T-helper 2 cell treated with Interferon-gamma antibody and Interleukin-4, amounts not matched to agents 5 μg/mL and 100 μg/mL, for 36 hours (primary cell): ENCODE results near the gene PDPK1.
"Not testable (repeated sequence)": the region's sequence is repeated elsewhere in the genome, so short reads cannot be mapped to it uniquely, and the experiment has no call there.

ENCODE experiments used
- DNase-seq: peaks from one replicate; pipeline ENCODE4 v3.0.0; 2021; ENCODE audit warnings: low spot score
- H3K27ac Mint-ChIP-seq: one replicate; pipeline ENCODE4 v1.8.0; 2021; ENCODE audit warnings: mild to moderate bottlenecking, mixed read lengths
- H3K27me3 Mint-ChIP-seq: one replicate; pipeline ENCODE4 v1.8.0; 2021; ENCODE audit warnings: low read depth, mixed read lengths
- H3K36me3 Mint-ChIP-seq: one replicate; pipeline ENCODE4 v1.8.0; 2021; ENCODE audit warnings: low read depth, mixed read lengths
- H3K4me1 Mint-ChIP-seq: one replicate; pipeline ENCODE4 v1.8.0; 2021; ENCODE audit warnings: low read depth, mixed read lengths
- H3K4me3 Mint-ChIP-seq: one replicate; pipeline ENCODE4 v1.8.0; 2022; ENCODE audit warnings: mild to moderate bottlenecking, moderate library complexity, mixed read lengths
- H3K9me3 Mint-ChIP-seq: one replicate; pipeline ENCODE4 v1.8.0; 2021; ENCODE audit warnings: mixed read lengths

PDPK1 gene

DNA sequence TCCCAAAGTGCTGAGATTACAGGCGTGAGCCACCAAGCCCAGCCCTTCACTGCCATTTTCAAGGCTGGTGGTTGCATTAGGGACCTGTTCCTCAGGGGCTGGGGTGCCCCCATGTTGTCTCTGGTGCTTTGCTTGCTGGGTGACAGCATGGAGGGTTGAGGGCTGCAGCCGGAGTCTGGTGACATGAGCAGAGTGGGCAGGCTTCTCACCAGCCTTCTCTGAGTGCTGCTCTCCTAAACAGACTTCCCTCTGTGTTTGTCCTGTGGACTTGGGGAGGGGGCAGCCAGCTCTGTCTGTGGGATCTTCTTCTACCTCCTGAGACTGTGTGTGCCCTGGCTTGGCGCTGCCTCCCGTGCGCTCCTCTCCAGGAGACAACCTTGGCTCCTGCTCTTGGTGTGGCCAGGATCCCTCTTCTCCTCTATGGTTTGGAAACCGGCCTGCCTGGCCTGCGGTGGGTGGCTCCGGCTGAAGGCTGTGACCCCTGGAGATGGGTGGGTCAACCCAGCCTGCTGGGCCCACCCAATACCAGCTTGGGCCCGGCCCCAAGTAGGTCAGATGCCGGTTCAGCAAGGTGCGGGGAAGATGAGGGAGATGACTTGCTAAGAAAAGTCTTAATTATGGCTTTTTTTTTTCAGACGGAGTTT, 72.1 kb downstream of the PDPK1 start:
- DNase-seq = no peak
- H3K4me3 Mint-ChIP-seq = no peak overlapping the region
- H3K9me3 Mint-ChIP-seq = no peaks in the 10 kb centered on the region
- H3K27me3 Mint-ChIP-seq = no peaks in the 10 kb centered on the region
- H3K4me1 Mint-ChIP-seq = peaks cover 12% of the 10 kb centered on the region
- no peak overlapping the region for H3K27ac Mint-ChIP-seq
- H3K36me3 Mint-ChIP-seq = peaks cover 13% of the 10 kb centered on the region

DNA sequence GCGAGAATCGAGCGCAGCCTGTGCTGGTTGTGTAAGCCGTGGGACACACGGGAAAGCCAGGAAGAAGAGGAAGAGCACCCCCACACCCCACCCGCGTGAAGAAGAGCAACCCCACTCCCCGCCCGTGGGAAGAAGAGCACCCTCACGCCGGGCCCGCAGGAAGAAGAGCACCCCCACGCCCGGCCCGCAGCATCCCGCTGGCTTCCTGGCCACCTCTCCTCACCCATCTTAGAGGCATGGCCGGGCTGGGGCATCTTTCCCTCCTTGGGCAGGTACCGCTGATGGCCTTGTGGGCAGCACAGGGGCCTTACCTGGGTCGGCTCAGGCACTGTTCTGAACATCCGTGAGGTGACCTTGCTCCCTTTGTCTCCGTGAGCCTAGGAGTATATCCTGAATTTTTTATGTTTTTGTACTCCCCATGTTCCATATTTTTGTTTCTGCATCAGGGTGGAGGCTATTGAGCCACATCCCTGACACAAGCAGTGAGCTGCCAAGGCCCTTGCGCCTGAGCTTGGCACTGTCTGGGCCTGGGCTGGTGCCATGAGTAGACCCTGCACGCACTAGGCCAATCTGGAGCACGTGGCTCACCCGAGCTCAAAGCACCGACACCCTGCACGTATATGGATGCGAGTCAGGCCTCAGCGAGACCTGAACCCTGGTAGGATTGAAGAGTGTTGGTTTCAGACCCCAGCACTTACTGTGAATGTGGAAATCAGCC, 73.1 kb downstream of the PDPK1 start:
- Mint-ChIP-seq H3K4me1 (peaks cover 7% of the 10 kb centered on the region), H3K36me3 (peaks cover 9% of the 10 kb centered on the region), H3K27me3 (no peaks in the 10 kb centered on the region), H3K4me3 (no peak overlapping the region), H3K9me3 (no peaks in the 10 kb centered on the region), H3K27ac (peak overlapping the region; percentile 52)
- no peak for DNase-seq

DNA sequence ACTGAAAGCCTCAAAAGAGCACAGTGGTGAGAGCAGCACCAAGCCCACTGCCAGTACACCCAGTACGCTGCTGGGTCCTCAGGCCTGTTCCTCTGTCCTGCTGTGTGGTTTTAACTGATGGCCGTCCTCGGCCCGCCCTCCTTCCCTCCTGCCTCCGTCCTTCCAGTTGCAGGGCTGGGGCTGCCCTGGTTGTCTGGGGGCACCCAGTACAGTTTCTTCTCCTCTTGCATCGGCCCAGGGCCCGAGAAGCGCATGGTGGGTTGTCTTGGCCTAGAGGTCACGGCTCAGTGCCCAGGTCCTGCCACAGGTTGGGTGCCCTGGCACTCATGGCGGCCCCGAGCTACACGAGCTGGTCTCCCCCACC, 73.7 kb downstream of the PDPK1 start:
- no peak for DNase-seq
- H3K4me1 Mint-ChIP-seq = peaks cover 7% of the 10 kb centered on the region
- no peak overlapping the region for H3K27ac Mint-ChIP-seq
- no peaks in the 10 kb centered on the region for H3K27me3 Mint-ChIP-seq
- H3K36me3 Mint-ChIP-seq = peaks cover 9% of the 10 kb centered on the region
- no peaks in the 10 kb centered on the region for H3K9me3 Mint-ChIP-seq
- no peak overlapping the region for H3K4me3 Mint-ChIP-seq

DNA sequence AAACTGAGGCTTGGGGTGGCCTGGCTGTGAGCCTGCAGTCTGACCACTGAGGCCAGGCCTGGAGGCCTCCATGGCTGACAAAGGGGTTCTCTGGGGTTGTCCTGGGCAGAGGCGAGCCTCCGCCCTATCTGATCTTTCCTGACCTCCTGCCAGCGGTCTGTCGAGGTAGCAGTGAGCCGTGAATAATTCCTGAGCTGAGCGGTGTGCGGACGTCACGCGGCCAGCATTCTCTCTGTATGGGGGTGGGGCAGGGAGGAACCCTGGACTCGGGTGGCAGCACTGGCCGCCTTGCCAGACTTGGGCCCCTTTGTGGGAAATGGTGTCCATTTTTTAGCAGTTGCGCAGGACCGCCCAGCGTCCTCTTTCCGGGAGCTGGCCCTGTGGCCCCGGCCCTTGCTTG, 74.1 kb downstream of the PDPK1 start:
- H3K4me1 Mint-ChIP-seq, H3K27ac Mint-ChIP-seq, H3K9me3 Mint-ChIP-seq, H3K4me3 Mint-ChIP-seq, H3K36me3 Mint-ChIP-seq, H3K27me3 Mint-ChIP-seq, DNase-seq: not testable (repeated sequence)

DNA sequence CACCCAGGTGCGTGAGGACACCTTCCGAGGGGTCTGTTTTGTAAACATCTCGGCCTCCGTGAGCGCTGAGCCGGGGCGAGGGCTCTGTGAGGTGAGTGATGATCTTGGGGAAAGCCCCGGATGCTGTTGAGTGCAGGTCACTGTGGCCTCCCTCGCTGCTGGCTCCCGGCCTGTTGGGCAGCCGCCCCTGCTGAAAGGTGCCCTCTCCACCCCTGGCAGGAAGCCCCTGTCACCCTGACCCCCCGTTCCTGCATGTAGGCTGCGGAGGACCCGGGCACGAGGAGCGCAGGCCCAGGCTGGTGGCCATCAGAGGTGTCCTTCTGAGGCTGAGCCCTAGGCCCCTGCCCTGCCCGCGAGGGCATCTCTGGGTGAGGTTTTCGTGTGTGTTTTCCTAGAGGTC, 75.4 kb downstream of the PDPK1 start:
- not testable (repeated sequence) for H3K36me3 Mint-ChIP-seq, H3K9me3 Mint-ChIP-seq, DNase-seq, H3K4me1 Mint-ChIP-seq, H3K27me3 Mint-ChIP-seq, H3K27ac Mint-ChIP-seq, H3K4me3 Mint-ChIP-seq

DNA sequence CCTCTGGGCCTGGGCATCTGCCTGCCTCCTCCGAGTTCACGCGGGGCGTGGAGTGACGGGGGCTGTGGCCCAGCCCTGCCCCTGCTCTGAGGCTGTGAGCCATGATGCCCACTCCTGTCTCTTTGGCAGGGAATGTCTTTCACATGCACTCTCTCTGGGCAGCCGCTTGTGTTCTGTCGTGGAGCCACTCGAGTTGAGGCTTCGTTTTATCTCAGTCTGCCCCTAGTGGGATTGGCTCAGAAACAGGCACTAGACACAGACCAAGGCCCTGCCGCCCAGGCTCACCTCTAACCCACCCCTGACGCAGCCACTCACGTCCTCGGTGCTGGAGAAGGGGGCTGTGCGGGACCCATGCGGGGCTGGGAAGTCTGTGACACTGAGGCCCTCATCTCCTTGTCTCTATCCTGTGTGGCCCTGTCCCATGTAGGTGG, 77.0 kb downstream of the PDPK1 start:
- no peak for DNase-seq

DNA sequence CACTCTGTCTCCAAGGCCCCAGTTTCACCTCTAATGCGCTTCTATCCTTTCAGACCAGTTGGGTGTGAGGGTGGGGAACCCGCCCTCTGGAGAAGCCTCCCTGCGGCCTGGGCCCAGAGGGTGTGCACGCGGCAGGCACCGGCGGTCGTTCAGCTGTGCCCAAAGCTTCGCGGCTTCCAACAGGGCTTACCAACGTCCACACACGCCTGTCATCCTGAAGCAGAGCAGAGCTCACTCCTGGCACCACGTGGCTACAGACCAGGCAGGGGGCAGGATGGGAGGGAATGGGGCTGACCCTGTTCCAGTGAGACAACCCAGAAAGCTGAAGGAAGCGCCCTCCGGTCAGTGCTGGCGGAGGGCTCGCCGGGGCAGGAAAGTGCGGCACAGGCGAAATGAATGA, 81.1 kb downstream of the PDPK1 start:
- H3K4me1 Mint-ChIP-seq, H3K36me3 Mint-ChIP-seq, H3K9me3 Mint-ChIP-seq, DNase-seq, H3K27ac Mint-ChIP-seq, H3K27me3 Mint-ChIP-seq, H3K4me3 Mint-ChIP-seq: not testable (repeated sequence)

More for the DNA sequence above, 77.0 kb downstream of the PDPK1 start:
- no peaks in the 10 kb centered on the region for H3K9me3 Mint-ChIP-seq
- H3K27me3 Mint-ChIP-seq = no peaks in the 10 kb centered on the region
- H3K36me3 Mint-ChIP-seq = peaks cover 9% of the 10 kb centered on the region
- no peaks in the 10 kb centered on the region for H3K4me1 Mint-ChIP-seq
- H3K27ac Mint-ChIP-seq = no peak overlapping the region
- H3K4me3 Mint-ChIP-seq = no peak overlapping the region

DNA sequence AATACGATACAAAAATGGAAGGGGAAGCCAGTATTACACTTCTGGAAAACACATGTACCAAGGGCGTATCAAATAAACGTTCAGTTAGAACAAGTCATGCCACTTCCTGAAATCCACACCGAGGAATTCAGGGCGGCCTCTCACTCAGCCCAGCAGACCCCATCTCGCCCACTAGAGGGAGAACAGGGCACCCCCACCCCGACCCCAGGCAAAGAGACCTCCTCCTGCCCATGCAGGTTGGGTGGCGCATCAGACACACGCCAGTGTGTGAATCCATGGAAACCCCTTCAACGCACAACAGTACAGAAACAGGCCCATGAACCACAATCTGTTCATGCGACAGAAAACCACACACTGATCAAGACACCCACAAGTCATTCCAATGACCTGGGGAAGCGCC, 81.8 kb downstream of the PDPK1 start:
- not testable (repeated sequence) for DNase-seq, H3K36me3 Mint-ChIP-seq, H3K27ac Mint-ChIP-seq, H3K4me1 Mint-ChIP-seq, H3K27me3 Mint-ChIP-seq, H3K9me3 Mint-ChIP-seq, H3K4me3 Mint-ChIP-seq

DNA sequence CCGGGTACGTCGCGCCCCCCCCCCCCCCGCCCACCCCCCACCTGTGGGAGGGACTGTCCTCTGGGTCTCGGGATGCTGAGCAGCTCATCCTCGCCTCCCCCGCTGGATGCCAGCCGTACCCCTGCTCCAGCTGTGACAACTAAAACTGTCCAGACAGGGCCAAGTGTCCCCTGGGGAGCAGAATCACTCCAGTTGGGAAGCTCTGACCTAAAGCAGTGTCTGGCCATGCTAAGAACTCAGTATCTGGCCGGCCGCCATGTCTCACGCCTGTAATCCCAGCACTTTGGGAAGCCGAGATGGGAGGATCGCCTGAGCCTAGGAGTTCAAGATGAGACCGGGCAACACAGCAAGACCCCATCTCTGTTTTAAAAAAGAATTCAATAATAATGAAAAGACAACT, 83.0 kb downstream of the PDPK1 start:
- H3K27ac Mint-ChIP-seq, H3K9me3 Mint-ChIP-seq, H3K4me3 Mint-ChIP-seq, H3K36me3 Mint-ChIP-seq, H3K4me1 Mint-ChIP-seq, H3K27me3 Mint-ChIP-seq, DNase-seq: not testable (repeated sequence)

DNA sequence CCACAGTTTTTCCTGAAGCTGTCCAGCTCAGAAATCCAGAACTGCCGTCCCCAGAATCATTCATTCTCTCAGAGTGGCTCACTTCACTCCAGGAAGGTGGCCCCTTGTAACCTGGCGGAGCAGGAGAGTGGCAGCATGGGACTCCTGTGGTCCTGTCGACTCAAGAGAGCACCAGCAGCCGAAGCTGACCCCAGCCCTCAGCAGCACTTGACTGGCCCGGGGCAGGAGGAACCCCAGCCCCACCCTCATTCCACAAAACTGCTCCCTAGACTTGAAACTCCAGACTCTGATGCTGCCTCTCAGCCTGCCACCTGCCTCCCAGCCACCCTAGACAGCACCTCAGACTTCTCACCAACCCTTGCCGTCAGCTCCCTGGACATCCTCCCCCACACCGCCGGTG, 83.6 kb downstream of the PDPK1 start:
- not testable (repeated sequence) for H3K9me3 Mint-ChIP-seq, H3K36me3 Mint-ChIP-seq, DNase-seq, H3K4me3 Mint-ChIP-seq, H3K27ac Mint-ChIP-seq, H3K4me1 Mint-ChIP-seq, H3K27me3 Mint-ChIP-seq

DNA sequence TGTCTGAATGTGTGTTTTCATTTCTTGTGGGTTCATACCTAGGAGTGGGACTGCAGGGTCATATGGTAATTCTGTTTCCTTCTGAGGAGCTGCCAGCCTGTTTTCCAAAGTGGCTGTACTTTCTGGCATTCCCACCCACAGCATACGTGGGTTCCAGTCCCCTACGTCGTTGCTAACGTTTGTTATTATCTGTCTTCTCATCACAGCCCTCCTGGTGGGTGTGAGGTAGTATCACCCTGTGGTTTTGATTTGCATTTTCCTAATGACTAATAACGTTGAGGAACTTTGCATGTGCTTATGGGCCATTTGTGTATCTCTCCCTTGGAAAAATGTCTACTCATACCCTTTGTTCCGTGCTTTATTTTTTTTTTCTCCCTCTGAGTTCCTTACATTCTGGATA, 89.3 kb downstream of the PDPK1 start:
- not testable (repeated sequence) for H3K4me1 Mint-ChIP-seq, H3K27me3 Mint-ChIP-seq, H3K27ac Mint-ChIP-seq, H3K9me3 Mint-ChIP-seq, H3K36me3 Mint-ChIP-seq, H3K4me3 Mint-ChIP-seq, DNase-seq

DNA sequence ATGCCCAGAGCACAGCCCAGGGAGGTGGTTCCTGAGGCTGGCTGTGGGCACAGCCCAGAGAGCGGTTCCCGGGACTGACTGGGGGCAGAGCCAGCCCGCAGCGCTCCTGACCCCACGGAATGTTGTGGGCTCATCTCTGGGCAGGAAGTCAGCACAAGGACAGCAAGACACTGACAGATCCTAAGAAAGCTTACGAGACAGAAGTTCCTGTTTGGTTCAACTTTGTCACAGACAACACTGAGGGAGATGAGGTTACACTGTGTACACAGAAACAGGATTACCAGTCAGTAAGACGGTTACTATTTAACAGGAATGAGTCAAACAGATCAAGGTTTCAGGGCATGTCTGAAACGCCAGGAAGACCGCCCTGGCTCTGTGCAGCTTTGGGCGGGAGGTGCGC, 93.4 kb downstream of the PDPK1 start:
- not testable (repeated sequence) for H3K36me3 Mint-ChIP-seq, H3K27me3 Mint-ChIP-seq, H3K27ac Mint-ChIP-seq, DNase-seq, H3K4me1 Mint-ChIP-seq, H3K9me3 Mint-ChIP-seq, H3K4me3 Mint-ChIP-seq

DNA sequence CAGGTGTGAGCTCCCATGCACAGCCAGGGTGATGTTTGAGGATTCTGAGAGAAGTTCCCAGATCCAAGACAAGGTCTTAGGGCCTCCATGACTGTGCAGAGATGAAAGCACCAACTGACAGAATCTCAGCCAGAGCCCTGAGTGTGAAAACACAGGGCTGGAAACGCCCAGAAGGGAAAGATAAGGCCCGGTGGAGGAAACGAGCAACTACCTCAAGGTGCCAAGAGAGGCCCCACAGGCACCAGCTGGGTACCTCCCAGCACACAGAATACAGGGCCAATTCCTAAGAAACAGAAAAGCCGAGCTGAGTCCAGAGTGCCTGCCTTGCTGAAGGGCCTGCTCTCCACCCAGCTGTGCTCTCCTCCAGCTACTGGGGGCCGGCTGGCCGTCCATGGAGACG, 94.5 kb downstream of the PDPK1 start:
- H3K4me1 Mint-ChIP-seq = not testable (repeated sequence)

DNA sequence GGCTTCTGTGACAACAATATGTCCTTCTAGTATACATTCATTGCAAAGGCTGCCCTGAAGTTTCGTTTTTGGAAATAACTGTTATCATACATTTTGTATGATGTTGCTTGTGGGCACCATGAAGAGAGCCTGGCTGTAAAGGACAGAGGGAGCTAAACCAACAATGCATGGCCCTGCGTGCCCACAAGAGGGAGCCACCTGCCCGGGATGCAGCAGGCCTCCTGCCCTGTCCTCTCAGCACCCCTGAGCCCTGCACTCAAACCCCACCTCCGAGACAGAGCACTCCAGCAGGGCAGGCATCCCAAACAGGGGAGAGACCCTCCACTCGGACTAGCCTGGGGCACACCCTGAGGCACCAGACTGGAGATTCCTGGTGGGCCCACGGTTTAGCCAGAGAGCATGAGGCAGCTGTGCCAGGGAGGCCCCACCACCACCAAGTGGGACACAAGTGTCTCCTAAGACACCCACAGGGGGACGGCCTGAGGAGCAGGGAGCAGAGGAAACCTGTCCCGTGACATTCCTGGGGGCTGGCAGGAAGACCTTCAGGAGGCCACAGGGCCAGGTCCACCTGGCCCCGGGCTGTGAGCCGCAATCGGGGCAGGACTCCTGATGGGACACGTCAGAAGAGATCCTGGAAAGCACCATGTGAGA, 101.4 kb downstream of the PDPK1 start:
- H3K4me3 Mint-ChIP-seq, H3K27ac Mint-ChIP-seq, H3K4me1 Mint-ChIP-seq, H3K9me3 Mint-ChIP-seq, H3K36me3 Mint-ChIP-seq, H3K27me3 Mint-ChIP-seq: not testable (repeated sequence)
- peak; percentile 25 for DNase-seq

More for the DNA sequence above, 94.5 kb downstream of the PDPK1 start:
- not testable (repeated sequence) for DNase-seq, H3K27me3 Mint-ChIP-seq, H3K27ac Mint-ChIP-seq, H3K36me3 Mint-ChIP-seq, H3K4me3 Mint-ChIP-seq, H3K9me3 Mint-ChIP-seq

DNA sequence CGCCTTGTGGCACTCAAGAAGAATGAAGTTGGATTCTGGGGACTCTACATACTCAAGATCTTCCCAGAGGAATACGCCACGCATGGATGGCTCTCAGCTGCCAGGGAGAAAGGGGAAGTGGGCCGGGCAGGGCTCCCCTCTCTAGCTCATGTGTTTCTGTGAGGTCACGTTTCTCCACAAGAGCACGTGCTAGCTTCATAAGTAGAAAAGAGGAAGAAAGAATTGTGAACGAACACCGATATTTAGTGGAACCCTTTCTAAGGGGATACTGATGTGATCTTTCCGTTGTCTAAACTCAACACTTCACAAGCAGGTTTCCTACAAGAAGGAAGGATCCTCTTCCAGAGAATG, 101.9 kb downstream of the PDPK1 start:
- H3K4me1 Mint-ChIP-seq, H3K4me3 Mint-ChIP-seq, H3K9me3 Mint-ChIP-seq, H3K27me3 Mint-ChIP-seq, H3K27ac Mint-ChIP-seq, DNase-seq, H3K36me3 Mint-ChIP-seq: not testable (repeated sequence)
